SU-DHL-6 (cell line): Measurements from ENCODE around the gene OSBPL10.

ENCODE experiments used
- CTCF ChIP-seq: fragments of 200-600 bp; sonication (generic); IDR thresholded peaks from one replicate; pipeline ENCODE4 v1.5.1; 2017; ENCODE audit warnings: antibody characterized with exemption, mild to moderate bottlenecking, low read length, moderate library complexity; ENCODE audit not compliant: insufficient read depth, poor library complexity, severe bottlenecking
- EZH2phosphoT487 ChIP-seq: fragments of 200-600 bp; sonication (generic), shearing (Covaris generic); conservative IDR thresholded peaks from 2 replicates; pipeline ENCODE4 v1.6.1; 2018; ENCODE audit warnings: mild to moderate bottlenecking, antibody characterized with exemption, low read length, moderate library complexity, mixed read lengths

DNA sequence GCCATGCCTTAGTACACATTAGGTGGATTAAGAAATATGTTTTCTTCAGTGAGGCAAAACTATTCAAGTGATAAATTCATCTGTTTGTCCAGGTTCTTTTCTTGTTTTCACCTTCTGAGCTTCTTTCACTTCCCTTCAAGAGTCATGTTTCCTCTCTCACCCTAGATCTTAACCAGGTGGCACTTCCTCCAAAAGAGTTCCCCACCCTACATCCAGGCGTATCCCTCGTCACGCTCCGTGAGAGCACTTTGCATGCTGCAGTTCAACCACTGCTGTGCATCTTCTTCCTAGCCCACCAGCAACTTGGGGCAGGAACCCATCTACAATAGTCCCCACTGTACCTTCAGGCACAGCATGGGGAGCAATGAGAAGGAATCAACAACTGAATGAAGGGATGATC, 28.9 kb downstream of the OSBPL10 start:
- TF ChIP-seq CTCF (no peak), EZH2phosphoT487 (no peak)
